GM19099 (cell line): Measurements from ENCODE around the gene PSMD2.
A peak's percentile ranks its signal among the peaks of the same experiment; 100 is the strongest.

ENCODE experiments used
- POLR2A ChIP-seq: IDR thresholded peaks from 3 replicates; pipeline ENCODE4 v1.6.1; 2011; ENCODE audit warnings: low read depth; ENCODE audit not compliant: insufficient read length; ENCODE audit errors: extremely low read depth

PSMD2 gene

GRCh38 chr3:184299488-184300377, 692 bp downstream of the PSMD2 start:
- TF ChIP-seq POLR2A, result no peak

GRCh38 chr3:184300378-184300720, 1.3 kb downstream of the PSMD2 start:
- TF ChIP-seq POLR2A, result no peak

GRCh38 chr3:184305577-184305976, 6.5 kb downstream of the PSMD2 start:
- no peak for TF ChIP-seq POLR2A

GRCh38 chr3:184306341-184306972, 7.4 kb downstream of the PSMD2 start:
- no peak for TF ChIP-seq POLR2A

- TF ChIP-seq POLR2A, result no peak
Observed at GRCh38 chr3:184307915-184308314, 8.9 kb downstream of the PSMD2 start.

- TF ChIP-seq POLR2A, result no peak
Observed at GRCh38 chr3:184308744-184309143, 9.7 kb downstream of the PSMD2 start.

GRCh38 chr3:184311633-184312032, 12.6 kb downstream of the PSMD2 start:
- TF ChIP-seq POLR2A, result no peak

- TF ChIP-seq POLR2A, result peak; percentile 82
Observed at GRCh38 chr3:184314363-184314699, 15.3 kb downstream of the PSMD2 start, which contains the start of gene EIF4G1. Gene EIF4G1 (plus strand): TSS chr3:184314606. CDS start chr3:184315797, 1,191 bp downstream.

- no peak for TF ChIP-seq POLR2A
Observed at GRCh38 chr3:184314700-184315542, 15.9 kb downstream of the PSMD2 start.

- TF ChIP-seq POLR2A, result no peak
Observed at GRCh38 chr3:184315543-184315867, 16.5 kb downstream of the PSMD2 start.

- no peak for TF ChIP-seq POLR2A
Observed at GRCh38 chr3:184315871-184316661, 17.0 kb downstream of the PSMD2 start.

GRCh38 chr3:184316792-184317191, 17.8 kb downstream of the PSMD2 start:
- no peak for TF ChIP-seq POLR2A

GRCh38 chr3:184317201-184317600, 18.2 kb downstream of the PSMD2 start:
- no peak for TF ChIP-seq POLR2A

- no peak for TF ChIP-seq POLR2A
Observed at GRCh38 chr3:184320104-184320445, 21.0 kb downstream of the PSMD2 start.

- TF ChIP-seq POLR2A, result no peak
Observed at GRCh38 chr3:184321666-184322065, 22.6 kb downstream of the PSMD2 start.
